K562 (cell line): ENCODE data around the gene TCEANC2. TPM values are rescaled to one million over a fixed set of nuclear protein-coding genes. Genes with fewer than 3 reads are reported as not detected.
A peak's percentile ranks its signal among the peaks of the same experiment; 100 is the strongest.

Experiments
- ATAC-seq: fragments of 200-7000 bp; cut with Tn5 transposase; 3 replicates; pipeline ENCODE4 v1.9.1; 2020; ENCODE audit warnings: moderate library complexity
- BruUV-seq: library from RNA; stranded (reverse); fragments of 400-500 nt; replicated peaks from 2 replicates; lab custom pipeline; 2021; lab: Mats Ljungman, UMichigan
- CTCF ChIA-PET: fragments of 300-600 bp; formaldehyde crosslinking; extraction: SDS; loops from one replicate; lab custom pipeline; 2021; ENCODE audit warnings: low intra/inter-chr PET ratio; lab: Yijun Ruan, JAX
- POLR2A ChIA-PET: fragments of 300-600, 350-650 bp; sonication (Branson Sonifier 250); formaldehyde crosslinking; extraction: SDS; loops from one replicate; lab custom pipeline; 2021; ENCODE audit warnings: antibody characterized with exemption, inconsistent platforms; lab: Yijun Ruan, JAX
- DNase-seq, 4 experiments: peaks; one replicate each; pipeline versions ENCODE4 v3.0.0 to v3.0.0-alpha.2; 2011 to 2018; ENCODE audit warnings: low spot score in 3 of 4, mixed read lengths in 3 of 4; ENCODE audit errors: extremely low read depth in 1 of 4
- FAIRE-seq: peaks from 2 replicates; lab custom pipeline; 2011; peaks lifted over from hg19 to GRCh38; lab: Jason Lieb, UNC
- H2AFZ ChIP-seq: 2 replicates; pipeline ENCODE4 v1.6.0; 2011; ENCODE audit warnings: low read depth, low read length, control low read depth, inconsistent platforms
- H3K27ac ChIP-seq: fragments of 200-600 bp; 3 replicates; pipeline ENCODE4 v1.8.0; 2011; ENCODE audit warnings: low read depth, mild to moderate bottlenecking, control low read depth, inconsistent platforms, low read length, moderate library complexity, mixed read lengths; ENCODE audit errors: extremely low read depth
- H3K27me3 ChIP-seq, 2 experiments: fragments of 300-600 bp in 1 of 2; 2 replicates in 1 of 2; 3 replicates in 1 of 2; pipeline versions ENCODE4 v1.6.0 to v1.8.0; 2011; ENCODE audit warnings: inconsistent platforms in 2 of 2, low read length in 2 of 2, mild to moderate bottlenecking in 1 of 2, mixed read lengths in 1 of 2, moderate library complexity in 1 of 2; ENCODE audit not compliant: control insufficient read depth in 2 of 2, insufficient read depth in 2 of 2
- H3K36me3 ChIP-seq: fragments of 300-600 bp; 3 replicates; pipeline ENCODE4 v1.8.0; 2011; ENCODE audit warnings: mild to moderate bottlenecking, low read length, inconsistent platforms; ENCODE audit not compliant: control insufficient read depth, insufficient read depth
- H3K4me1 ChIP-seq, 2 experiments: fragments of 200-600 bp in 1 of 2; replicated peaks in 1 of 2; 2 replicates in 1 of 2; 3 replicates in 1 of 2; pipeline versions ENCODE4 v1.5.1 to v1.8.0; 2011; ENCODE audit warnings: inconsistent platforms in 2 of 2, low read length in 2 of 2, mild to moderate bottlenecking in 1 of 2, mixed read lengths in 1 of 2, moderate library complexity in 1 of 2; ENCODE audit not compliant: control insufficient read depth in 2 of 2, insufficient read depth in 2 of 2
- H3K4me2 ChIP-seq: 2 replicates; pipeline ENCODE4 v1.6.1; 2011; ENCODE audit warnings: low read length, control low read depth, inconsistent platforms, mixed read lengths; ENCODE audit not compliant: insufficient read depth
- H3K4me3 ChIP-seq: fragments of 200-600 bp; sonication (generic), shearing (Covaris generic); 2 replicates; pipeline ENCODE4 v1.5.1; 2016; ENCODE audit warnings: control low read depth, inconsistent platforms
- H3K79me2 ChIP-seq: fragments of 200-600 bp; 3 replicates; pipeline ENCODE4 v1.8.0; 2011; ENCODE audit warnings: low read length, inconsistent platforms; ENCODE audit not compliant: control insufficient read depth, insufficient read depth
- H3K9ac ChIP-seq, 2 experiments: 2 replicates each; pipeline versions ENCODE4 v1.6.0 to v1.6.1; 2011; ENCODE audit warnings: low read depth in 2 of 2, low read length in 2 of 2, control low read depth in 1 of 2, inconsistent platforms in 1 of 2, mild to moderate bottlenecking in 1 of 2, mixed read lengths in 1 of 2; ENCODE audit not compliant: insufficient read depth in 1 of 2
- H3K9me1 ChIP-seq: one replicate; pipeline ENCODE4 v1.6.0; 2011; ENCODE audit warnings: inconsistent platforms, mild to moderate bottlenecking, low read length, moderate library complexity; ENCODE audit not compliant: control insufficient read depth, insufficient read depth
- H3K9me3 ChIP-seq: replicated peaks from 2 replicates; pipeline ENCODE4 v1.5.1; 2011; ENCODE audit warnings: low read depth, low read length, inconsistent platforms; ENCODE audit not compliant: control insufficient read depth, insufficient read depth
- H4K20me1 ChIP-seq: replicated peaks from 2 replicates; pipeline ENCODE4 v1.6.1; 2011; ENCODE audit warnings: low read length, inconsistent platforms, mixed read lengths; ENCODE audit not compliant: control insufficient read depth, insufficient read depth
- CCAR2 ChIP-seq: fragments of 200-400 bp; formaldehyde crosslinking; IDR thresholded peaks from 2 replicates; pipeline ENCODE4 v1.6.1; 2017; ENCODE audit warnings: mild to moderate bottlenecking, low read depth, low read length
- EP300 ChIP-seq: IDR thresholded peaks from 2 replicates; pipeline ENCODE4 v1.6.1; 2012; ENCODE audit warnings: low read length, improper control_type of control experiment
- HSF4 ChIP-seq: fragments of 250-450 bp; sonication (Bioruptor Pico); IDR thresholded peaks from 2 replicates; pipeline ENCODE4 v2.1.2; 2022; ENCODE audit warnings: mild to moderate bottlenecking, moderate library complexity, borderline replicate concordance
- KLF10 ChIP-seq: fragments of 250-450 bp; sonication (Bioruptor Pico); IDR thresholded peaks from 2 replicates; pipeline ENCODE4 v1.6.1; 2021; ENCODE audit warnings: matching md5 sums
- SP2 ChIP-seq: IDR thresholded peaks from 2 replicates; pipeline ENCODE4 v1.6.1; 2011; ENCODE audit warnings: mild to moderate bottlenecking, low read depth, low read length, moderate library complexity; ENCODE audit not compliant: poor library complexity, severe bottlenecking; ENCODE audit errors: extremely low read depth
- SRSF9 ChIP-seq: fragments of 200-400 bp; formaldehyde crosslinking; IDR thresholded peaks from 2 replicates; pipeline ENCODE4 v1.6.1; 2017; ENCODE audit warnings: low read depth, low read length, borderline replicate concordance
- ZFP36 ChIP-seq: fragments of 150-350 bp; IDR thresholded peaks from 2 replicates; pipeline ENCODE4 v1.6.1; 2018; ENCODE audit warnings: low read length, low read depth; ENCODE audit not compliant: partially characterized antibody
- WGBS: fragments of 100-300 bp; shearing (Covaris generic); methylation state at CpG from one replicate; pipeline ENCODE4 v1.1.6; 2016; ENCODE audit warnings: low coverage, mixed read lengths; ENCODE audit not compliant: insufficient coverage; ENCODE audit errors: missing lambda C conversion rate; 5-methylcytosine and 5-hydroxymethylcytosine counted together
- in situ Hi-C: fragments of 300-500 bp; cut with MboI; formaldehyde crosslinking; loops from 4 replicates; pipeline ENCODE4 v1.15.0; 2018; ENCODE audit warnings: inconsistent platforms, mixed read lengths
- intact Hi-C: fragments of 100-400 bp; cut with micrococcal nuclease; formaldehyde crosslinking; loops from 2 replicates; pipeline ENCODE4 v1.14.2; 2022
- polyA plus RNA-seq, 8 experiments: library from polyadenylated mRNA; depleted of rRNA in 4 of 8; stranded (reverse) in 5 of 8; unstranded in 3 of 8; fragments of >200 nt; fragmentation: Nextera tagmentation in 2 of 8; fragmentation: Illumina TruSeq in 1 of 8; extraction: Ambion mirVana in 2 of 8; extraction: Trizol in 1 of 8; gene quantifications; 2 replicates each; pipeline versions ENCODE4 v1.2.1 to v1.2.3, GENCODE V29; 2011 to 2014; ENCODE audit warnings: inconsistent platforms in 1 of 8, missing spikeins in 1 of 8
- total RNA-seq, 7 experiments: library from RNA; depleted of rRNA in 6 of 7; stranded (reverse); fragments of >200 nt in 6 of 7; fragmentation: Illumina TruSeq in 2 of 7; extraction: Trizol in 2 of 7; gene quantifications; 2 replicates each; pipeline versions ENCODE4 v1.2.1 to v1.2.3, GENCODE V29; 2011 to 2021; ENCODE audit warnings: low replicate concordance in 1 of 7

The TCEANC2 gene
- total and polyA plus RNA-seq, 9 of the 15 experiments (the other 6 are each of a cell fraction or from before 2014, with no cell fraction given): 3.3 to 10.2 (median 7.0) TPM

GRCh38 chr1:54012863-54013262 lies 40.5 kb upstream of the TCEANC2 start:
- no peaks in the 10 kb centered on the region for H3K36me3 ChIP-seq
- H3K27me3 ChIP-seq: peaks cover 66 to 89% of the 10 kb centered on the region in 2 experiments
- 5% methylated on average over 8 of the region's 8 CpGs for WGBS
- TF ChIP-seq HSF4 (CRISPR knock-in tag) (no peak), KLF10 (no peak)
- TF ChIP-seq, all 486 proteins: peak for 0
- Histone ChIP-seq H4K20me1 (0 out of 2 replicates have a peak, but pooled peaks cover 11% of the 10 kb centered on the region), H3K4me3 (no peak overlapping the region), H3K27ac (no peak overlapping the region), H3K4me2 (no peak overlapping the region), H3K9ac (no peak overlapping the region), H2AFZ (no peak overlapping the region), H3K79me2 (no peaks in the 10 kb centered on the region), H3K4me1 (peaks cover 0 to 6% of the 10 kb centered on the region in 2 experiments; a peak in 3 of 5 replicates), H3K9me3 (no peaks in the 10 kb centered on the region), H3K9me1 (no peaks in the 10 kb centered on the region)
- in situ Hi-C loops: no loop called here
- DNase-seq (no peak), FAIRE-seq (no peak), ATAC-seq (no peak)
- CTCF ChIA-PET: no interaction called here
- POLR2A ChIA-PET: interaction anchor here (0.7 kb wide), 1 partner anchor 40 kb away, joined by 3 read pairs; the partner anchor contains the start of gene TMEM59
- intact Hi-C loops: no loop called here
- BruUV-seq: no TSS peak

- H3K9ac ChIP-seq: no peak overlapping the region
- H3K9me1 ChIP-seq: no peaks in the 10 kb centered on the region
- in situ Hi-C loops: no loop called here
- no peak for TF ChIP-seq CCAR2
- TF ChIP-seq SRSF9: no peak
- TF ChIP-seq ZFP36: peak; percentile 43
- no peak for TF ChIP-seq EP300
- no peak for TF ChIP-seq SP2
- peaks cover 65 to 89% of the 10 kb centered on the region in 2 experiments for H3K27me3 ChIP-seq
- DNase-seq: no peak
- no peak overlapping the region for H3K4me3 ChIP-seq
- FAIRE-seq: no peak
- ChIA-PET CTCF (no interaction called here), POLR2A (interaction anchor here (0.8 kb wide), 1 partner anchor 10 kb away, joined by 3 read pairs; no protein-coding TSS in a partner anchor)
- 4% methylated on average over 8 of the region's 8 CpGs for WGBS
- no peak overlapping the region for H2AFZ ChIP-seq
- 0 out of 2 replicates have a peak, but pooled peaks cover 11% of the 10 kb centered on the region for H4K20me1 ChIP-seq
- no peaks in the 10 kb centered on the region for H3K79me2 ChIP-seq
- peaks cover 0 to 10% of the 10 kb centered on the region in 2 experiments; a peak in 3 of 5 replicates for H3K4me1 ChIP-seq
- no peak overlapping the region for H3K4me2 ChIP-seq
- ATAC-seq: no peak
- H3K27ac ChIP-seq: no peak overlapping the region
- intact Hi-C loops: no loop called here
- no peaks in the 10 kb centered on the region for H3K9me3 ChIP-seq
- H3K36me3 ChIP-seq: no peaks in the 10 kb centered on the region
- BruUV-seq: no TSS peak
Observed at GRCh38 chr1:54013393-54014008, 39.9 kb upstream of the TCEANC2 start.
